Measurements from ENCODE around the gene PAQR9. TPM values are rescaled to one million over a fixed set of nuclear protein-coding genes. Genes with fewer than 3 reads are reported as not detected.
"Not testable (repeated sequence)": the region's sequence is repeated elsewhere in the genome, so short reads cannot be mapped to it uniquely, and the experiment has no call there.

Gene PAQR9
- total RNA-seq, result not detected in 2 replicates

- DNase-seq (ENCODE audit: low read depth in 2 of 2), result peak in 1 of 2 donors; percentile 34
These were observed at the start of gene PAQR9 for GRCh38 chr3:142963516-142964448. Gene PAQR9, minus strand, starts transcription at chr3:142963674. Its CDS starts 338 bp downstream, at chr3:142963336.

GRCh38 chr3:143011705-143012104 is 48.2 kb upstream of the PAQR9 start:
- no peak for DNase-seq (ENCODE audit: low read depth in 2 of 2)

- DNase-seq (ENCODE audit: low read depth in 2 of 2), result no peak
These were observed 46.5 kb upstream of the PAQR9 start for GRCh38 chr3:143010024-143010423.

GRCh38 chr3:143004823-143005222 is 41.3 kb upstream of the PAQR9 start:
- no peak for DNase-seq (ENCODE audit: low read depth in 2 of 2)

GRCh38 chr3:143002727-143003126 is 39.3 kb upstream of the PAQR9 start:
- DNase-seq (ENCODE audit: low read depth in 2 of 2), result peak in 1 of 2 donors; percentile 1

GRCh38 chr3:143002083-143002712 is 38.7 kb upstream of the PAQR9 start:
- peak; percentile 33 to 42 for DNase-seq (ENCODE audit: low read depth in 2 of 2)

GRCh38 chr3:143001369-143002082 is 38.1 kb upstream of the PAQR9 start, which contains the start of gene U2SURP:
Gene U2SURP, plus strand, starts transcription at chr3:143001570. Its CDS starts 59 bp downstream, at chr3:143001629.
- peak; percentile 97 to 98 for DNase-seq (ENCODE audit: low read depth in 2 of 2)

- DNase-seq (ENCODE audit: low read depth in 2 of 2), result no peak
These were observed 37.5 kb upstream of the PAQR9 start for GRCh38 chr3:143001034-143001368.

GRCh38 chr3:143000528-143000927 is 37.1 kb upstream of the PAQR9 start:
- peak in 1 of 2 donors; percentile 17 for DNase-seq (ENCODE audit: low read depth in 2 of 2)

GRCh38 chr3:142999881-143000280 is 36.4 kb upstream of the PAQR9 start:
- DNase-seq (ENCODE audit: low read depth in 2 of 2), result no peak

- no peak for DNase-seq (ENCODE audit: low read depth in 2 of 2)
These were observed 35.0 kb upstream of the PAQR9 start for GRCh38 chr3:142998439-142998838.

GRCh38 chr3:142997330-142997729 is 33.9 kb upstream of the PAQR9 start:
- no peak for DNase-seq (ENCODE audit: low read depth in 2 of 2)

- peak; percentile 75 to 81 for DNase-seq (ENCODE audit: low read depth in 2 of 2)
These were observed 30.5 kb upstream of the PAQR9 start for GRCh38 chr3:142993958-142994442.

- no peak for DNase-seq (ENCODE audit: low read depth in 2 of 2)
These were observed 28.8 kb upstream of the PAQR9 start for GRCh38 chr3:142992323-142992722.

GRCh38 chr3:142990721-142991120 is 27.2 kb upstream of the PAQR9 start:
- no peak for DNase-seq (ENCODE audit: low read depth in 2 of 2)

- DNase-seq (ENCODE audit: low read depth in 2 of 2), result not testable (repeated sequence)
These were observed 25.4 kb upstream of the PAQR9 start for GRCh38 chr3:142988826-142989225.

GRCh38 chr3:142988221-142988620 is 24.7 kb upstream of the PAQR9 start:
- DNase-seq (ENCODE audit: low read depth in 2 of 2), result not testable (repeated sequence)

GRCh38 chr3:142987707-142988106 is 24.2 kb upstream of the PAQR9 start:
- DNase-seq (ENCODE audit: low read depth in 2 of 2), result peak; percentile 2 to 83

- DNase-seq (ENCODE audit: low read depth in 2 of 2), result peak; percentile 52 to 61
These were observed 23.7 kb upstream of the PAQR9 start for GRCh38 chr3:142987080-142987700.

GRCh38 chr3:142984255-142984654 is 20.8 kb upstream of the PAQR9 start:
- DNase-seq (ENCODE audit: low read depth in 2 of 2), result no peak

- no peak for DNase-seq (ENCODE audit: low read depth in 2 of 2)
These were observed 19.8 kb upstream of the PAQR9 start for GRCh38 chr3:142983318-142983717.
